HepG2 (cell line): ENCODE measurements around the gene ERF. TPM values are rescaled to one million over a fixed set of nuclear protein-coding genes. Genes with fewer than 3 reads are reported as not detected.
A peak's percentile ranks its signal among the peaks of the same experiment; 100 is the strongest.

Source experiments
- BORCS8-MEF2B ChIP-seq: sonication (generic); formaldehyde crosslinking; IDR thresholded peaks from 2 replicates; pipeline ENCODE4 v1.8.0; 2022; ENCODE audit warnings: mild to moderate bottlenecking, missing genetic modification reagents
- CAMTA2 ChIP-seq: sonication (generic); formaldehyde crosslinking; IDR thresholded peaks from 2 replicates; pipeline ENCODE4 v1.4.0; 2020; ENCODE audit warnings: mild to moderate bottlenecking, missing genetic modification reagents, borderline replicate concordance
- DDIT3 ChIP-seq: sonication (generic); formaldehyde crosslinking; IDR thresholded peaks from 2 replicates; pipeline ENCODE4 v1.4.0; 2020; ENCODE audit warnings: mild to moderate bottlenecking, missing genetic modification reagents
- E2F5 ChIP-seq: sonication (generic); formaldehyde crosslinking; conservative IDR thresholded peaks from 2 replicates; pipeline ENCODE4 v1.4.0; 2020; ENCODE audit warnings: missing genetic modification reagents
- ESRRA ChIP-seq: sonication (generic); formaldehyde crosslinking; IDR thresholded peaks from 2 replicates; pipeline ENCODE4 v1.5.1; 2020; ENCODE audit warnings: mild to moderate bottlenecking, low read depth, missing genetic modification reagents
- ETV5 ChIP-seq: IDR thresholded peaks from 2 replicates; pipeline ENCODE4 v1.6.1; 2018; ENCODE audit warnings: missing biosample characterization, missing genetic modification reagents, inconsistent platforms, borderline replicate concordance
- HNRNPL ChIP-seq: fragments of 200-400 bp; formaldehyde crosslinking; IDR thresholded peaks from 2 replicates; pipeline ENCODE4 v1.6.1; 2017; ENCODE audit warnings: mild to moderate bottlenecking, low read depth, low read length
- ISL2 ChIP-seq: sonication (generic); formaldehyde crosslinking; IDR thresholded peaks from 2 replicates; pipeline ENCODE4 v1.5.0; 2020; ENCODE audit warnings: missing genetic modification reagents
- MED8 ChIP-seq: sonication (generic); formaldehyde crosslinking; IDR thresholded peaks from 2 replicates; pipeline ENCODE4 v1.8.1; 2023; ENCODE audit warnings: mild to moderate bottlenecking, missing genetic modification reagents; ENCODE audit not compliant: insufficient replicate concordance
- MTERF4 ChIP-seq: sonication (generic); formaldehyde crosslinking; IDR thresholded peaks from 2 replicates; pipeline ENCODE4 v1.8.0; 2023; ENCODE audit warnings: mild to moderate bottlenecking, missing genetic modification reagents
- NBN ChIP-seq: fragments of 450-650 bp; conservative IDR thresholded peaks from 2 replicates; pipeline ENCODE4 v1.6.1; 2017
- PHF21A ChIP-seq: sonication (generic); formaldehyde crosslinking; IDR thresholded peaks from 2 replicates; pipeline ENCODE4 v1.5.0; 2020; ENCODE audit warnings: mild to moderate bottlenecking, missing genetic modification reagents
- PREB ChIP-seq: sonication (generic); formaldehyde crosslinking; IDR thresholded peaks from 2 replicates; pipeline ENCODE4 v1.4.0; 2020; ENCODE audit warnings: missing genetic modification reagents
- SOX6 ChIP-seq, 2 experiments: fragments of 450-650 bp in 1 of 2; sonication (generic) in 1 of 2; formaldehyde crosslinking in 1 of 2; IDR thresholded peaks; 2 replicates each; pipeline versions ENCODE4 v1.4.0 to v1.6.1; 2017 to 2020; ENCODE audit warnings: antibody characterized with exemption in 1 of 2, mild to moderate bottlenecking in 1 of 2, missing genetic modification reagents in 1 of 2
- STAT6 ChIP-seq: sonication (generic); formaldehyde crosslinking; IDR thresholded peaks from 2 replicates; pipeline ENCODE4 v1.4.0; 2020; ENCODE audit warnings: missing genetic modification reagents, mild to moderate bottlenecking, borderline replicate concordance
- ZBTB44 ChIP-seq: sonication (generic); formaldehyde crosslinking; IDR thresholded peaks from 2 replicates; pipeline ENCODE4 v1.4.0; 2020; ENCODE audit warnings: missing genetic modification reagents
- ZNF496 ChIP-seq: sonication (generic); formaldehyde crosslinking; IDR thresholded peaks from 2 replicates; pipeline ENCODE4 v1.8.1; 2023; ENCODE audit warnings: mild to moderate bottlenecking, moderate library complexity, missing genetic modification reagents; ENCODE audit not compliant: insufficient replicate concordance
- ZNF605 ChIP-seq: sonication (generic); formaldehyde crosslinking; IDR thresholded peaks from 2 replicates; pipeline ENCODE4 v1.8.0; 2022; ENCODE audit warnings: mild to moderate bottlenecking, missing genetic modification reagents
- ZNF720 ChIP-seq: sonication (generic); formaldehyde crosslinking; IDR thresholded peaks from 2 replicates; pipeline ENCODE4 v1.4.0; 2020; ENCODE audit warnings: missing genetic modification reagents
- ZNF850 ChIP-seq: sonication (generic); formaldehyde crosslinking; conservative IDR thresholded peaks from 2 replicates; pipeline ENCODE4 v1.9.0; 2021; ENCODE audit warnings: mild to moderate bottlenecking, missing genetic modification reagents
- polyA plus RNA-seq, 8 experiments: library from polyadenylated mRNA; depleted of rRNA in 3 of 8; stranded (reverse) in 7 of 8; unstranded in 1 of 8; fragments of >200 nt; fragmentation: Illumina TruSeq in 4 of 8; extraction: Trizol in 4 of 8; gene quantifications; 2 replicates each; pipeline versions ENCODE4 v1.2.1 to v1.2.3, GENCODE V29; 2011 to 2016; ENCODE audit warnings: low read depth in 4 of 8, missing spikeins in 1 of 8, mixed read lengths in 1 of 8; ENCODE audit not compliant: insufficient read depth in 1 of 8
- total RNA-seq, 5 experiments: library from RNA; depleted of rRNA; stranded (reverse); fragments of >200 nt; fragmentation: Illumina TruSeq; extraction: Trizol; gene quantifications; 2 replicates each; pipeline ENCODE4 v1.2.3, GENCODE V29; 2016; ENCODE audit warnings: low read depth in 1 of 5

ERF gene
- total and polyA plus RNA-seq, 2 of the 13 experiments (the other 11 are each of a cell fraction or from before 2014, with no cell fraction given): 67.1 to 69.9 TPM

GRCh38 chr19:42281146-42281826 lies 26.4 kb upstream of the ERF start (continued):
- TF ChIP-seq DDIT3 (no peak), ESRRA (CRISPR knock-in tag) (no peak), ZNF496 (CRISPR knock-in tag) (no peak), STAT6 (CRISPR knock-in tag) (0 out of 2 replicates have a peak, but pooled peaks have one; percentile 33), E2F5 (CRISPR knock-in tag) (no peak), MED8 (no peak), ZNF605 (CRISPR knock-in tag) (0 out of 2 replicates have a peak, but pooled peaks have one; percentile 48), ZNF850 (CRISPR knock-in tag) (no peak), SOX6 (IDR thresholded peaks at IDR 0.05) (no peak), SOX6 (CRISPR knock-in tag; IDR thresholded peaks at IDR 0.05) (peak; percentile 64), ETV5 (CRISPR knock-in tag) (no peak), ISL2 (CRISPR knock-in tag) (no peak), BORCS8-MEF2B (no peak), PREB (no peak), HNRNPL (peak; percentile 98), MTERF4 (CRISPR knock-in tag) (peak; percentile 61; the same call in 1 of the 2 replicates), PHF21A (CRISPR knock-in tag) (no peak; the same call in 1 of the 2 replicates), NBN (no peak), ZNF720 (CRISPR knock-in tag) (no peak), CAMTA2 (CRISPR knock-in tag) (no peak), ZBTB44 (CRISPR knock-in tag) (no peak)
